Upper lobe of left lung (tissue), 4 donors: ENCODE measurements around the gene SRSF2.

ENCODE experiments used
- EP300 ChIP-seq, 4 donors: sonication (generic); formaldehyde crosslinking; IDR thresholded peaks; one replicate each; pipeline ENCODE4 v1.5.1; 2017; ENCODE audit warnings: antibody characterized with exemption in 4 of 4, control low read depth in 2 of 4
- POLR2A ChIP-seq, 4 donors: fragments of 450-650 bp; IDR thresholded peaks; one replicate each; pipeline ENCODE4 v1.5.1; 2016 to 2017; ENCODE audit warnings: antibody characterized with exemption in 4 of 4, mild to moderate bottlenecking in 2 of 4
- TF ChIP-seq, protein P1 (sequence below), 6 experiments: fragments of 450-650 bp in 4 of 6; fragments of 200-600 bp in 2 of 6; sonication (generic) in 2 of 6; IDR thresholded peaks; one replicate each; pipeline ENCODE4 v1.5.1; 2016 to 2019; ENCODE audit warnings: antibody characterized with exemption in 6 of 6

DNA sequence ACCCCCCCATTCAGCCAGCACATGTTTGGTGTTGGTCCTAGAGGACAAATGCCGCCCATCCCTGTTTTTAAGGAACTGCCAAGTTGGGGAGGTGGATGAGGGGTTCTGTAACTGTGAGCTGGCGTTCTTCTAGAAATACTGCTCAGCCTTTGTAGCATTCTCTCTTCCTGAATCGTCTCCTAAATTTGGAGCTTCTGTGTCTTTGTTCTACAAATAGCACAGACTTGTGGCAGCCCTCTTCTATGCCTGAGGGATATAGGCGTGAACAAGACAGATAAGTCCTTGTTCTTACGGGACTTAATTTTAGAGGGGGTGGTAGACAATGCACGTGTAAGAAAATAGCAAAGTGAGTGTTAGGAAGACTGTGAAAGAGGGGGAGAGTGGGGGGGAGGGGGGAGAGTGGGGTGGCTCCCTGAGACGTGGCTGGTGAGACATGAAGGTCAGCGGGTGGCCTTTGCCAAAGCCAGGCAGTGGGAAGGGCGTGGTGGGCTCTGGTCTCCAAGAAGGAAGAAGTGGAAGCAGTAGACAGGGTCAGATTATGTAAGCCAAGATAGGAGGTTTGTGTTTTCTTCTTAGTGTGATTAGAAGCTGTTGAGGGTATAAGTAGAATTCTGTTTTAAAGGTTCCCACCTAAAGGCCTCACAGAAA is 10.7 kb upstream of the SRSF2 start:
- no peak for TF ChIP-seq POLR2A (IDR thresholded peaks at IDR 0.05)
- TF ChIP-seq, protein P1, sequence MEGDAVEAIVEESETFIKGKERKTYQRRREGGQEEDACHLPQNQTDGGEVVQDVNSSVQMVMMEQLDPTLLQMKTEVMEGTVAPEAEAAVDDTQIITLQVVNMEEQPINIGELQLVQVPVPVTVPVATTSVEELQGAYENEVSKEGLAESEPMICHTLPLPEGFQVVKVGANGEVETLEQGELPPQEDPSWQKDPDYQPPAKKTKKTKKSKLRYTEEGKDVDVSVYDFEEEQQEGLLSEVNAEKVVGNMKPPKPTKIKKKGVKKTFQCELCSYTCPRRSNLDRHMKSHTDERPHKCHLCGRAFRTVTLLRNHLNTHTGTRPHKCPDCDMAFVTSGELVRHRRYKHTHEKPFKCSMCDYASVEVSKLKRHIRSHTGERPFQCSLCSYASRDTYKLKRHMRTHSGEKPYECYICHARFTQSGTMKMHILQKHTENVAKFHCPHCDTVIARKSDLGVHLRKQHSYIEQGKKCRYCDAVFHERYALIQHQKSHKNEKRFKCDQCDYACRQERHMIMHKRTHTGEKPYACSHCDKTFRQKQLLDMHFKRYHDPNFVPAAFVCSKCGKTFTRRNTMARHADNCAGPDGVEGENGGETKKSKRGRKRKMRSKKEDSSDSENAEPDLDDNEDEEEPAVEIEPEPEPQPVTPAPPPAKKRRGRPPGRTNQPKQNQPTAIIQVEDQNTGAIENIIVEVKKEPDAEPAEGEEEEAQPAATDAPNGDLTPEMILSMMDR (IDR thresholded peaks at IDR 0.05): no peak
- TF ChIP-seq EP300 (IDR thresholded peaks at IDR 0.05): no peak
